ENCODE measurements around the gene CUL2.

DNA sequence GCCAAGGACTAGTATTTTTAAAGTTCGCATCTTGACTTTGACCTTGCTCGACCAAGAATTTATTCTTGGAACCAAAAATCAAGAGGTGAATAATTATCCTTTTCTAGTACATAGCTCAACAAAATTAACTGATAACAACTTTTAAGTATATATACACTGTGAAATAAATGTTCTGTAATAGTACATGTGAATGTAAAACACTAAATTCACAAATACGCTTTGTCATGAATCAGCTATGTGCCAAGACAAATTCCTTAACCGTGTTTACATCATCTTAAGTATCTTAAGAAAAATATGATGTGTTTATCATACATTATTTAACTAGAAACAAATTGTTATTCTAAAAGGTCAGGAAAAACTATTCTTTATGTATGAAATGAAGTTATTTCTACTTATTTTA lies 83.3 kb downstream of the CUL2 start:
- TF ChIP-seq CTCF (IDR thresholded peaks at IDR 0.05; ENCODE audit: low read depth, low read length, poor library complexity, severe bottlenecking) (no peak), EZH2phosphoT487 (IDR thresholded peaks at IDR 0.05; ENCODE audit: borderline replicate concordance, low read length) (no peak)

All from DOHH2 (cell line).